H1 (cell line): ENCODE data around the gene ZNF333. TPM values are rescaled to one million over a fixed set of nuclear protein-coding genes. Genes with fewer than 3 reads are reported as not detected.

Source experiments
- CHD2 ChIP-seq: IDR thresholded peaks from 2 replicates; pipeline ENCODE4 v1.6.1; 2012; ENCODE audit warnings: low read length, improper control_type of control experiment
- EP300 ChIP-seq, 2 experiments: IDR thresholded peaks; 1 replicate in 1 of 2; 2 replicates in 1 of 2; pipeline ENCODE4 v1.6.1; 2011 to 2012; ENCODE audit warnings: low read depth in 2 of 2, low read length in 2 of 2, mild to moderate bottlenecking in 2 of 2, borderline replicate concordance in 1 of 2, inconsistent platforms in 1 of 2, moderate library complexity in 1 of 2
- SP4 ChIP-seq: IDR thresholded peaks from 2 replicates; pipeline ENCODE4 v1.6.1; 2012; ENCODE audit warnings: low read length, inconsistent platforms
- polyA plus RNA-seq, 7 experiments: library from polyadenylated mRNA; depleted of rRNA in 3 of 7; stranded (reverse) in 5 of 7; unstranded in 2 of 7; fragments of >200 nt in 5 of 7; fragments of 200-250 nt in 2 of 7; gene quantifications; 1 replicate in 5 of 7; 2 replicates in 1 of 7; 4 replicates in 1 of 7; pipeline versions ENCODE4 v1.2.1 to v1.2.3, GENCODE V29; 2011 to 2013; ENCODE audit warnings: missing spikeins in 2 of 7, mixed read lengths in 2 of 7
- total RNA-seq: library from RNA; stranded (reverse); fragmentation: NEBNext Ultra II Directional; extraction: Animal tissue kit (Norgen Biotek cat#: 25700); gene quantifications from 2 replicates; pipeline ENCODE4 v1.2.1, GENCODE V29; 2021
- TF ChIP-seq, protein P1 (sequence below): IDR thresholded peaks from 2 replicates; pipeline ENCODE4 v1.6.1; 2011; ENCODE audit warnings: low read length, improper control_type of control experiment

The ZNF333 gene
- total and polyA plus RNA-seq, 2 of the 8 experiments (the other 6 are each of a cell fraction or from before 2014, with no cell fraction given), result 7.3 to 8.4 TPM

DNA sequence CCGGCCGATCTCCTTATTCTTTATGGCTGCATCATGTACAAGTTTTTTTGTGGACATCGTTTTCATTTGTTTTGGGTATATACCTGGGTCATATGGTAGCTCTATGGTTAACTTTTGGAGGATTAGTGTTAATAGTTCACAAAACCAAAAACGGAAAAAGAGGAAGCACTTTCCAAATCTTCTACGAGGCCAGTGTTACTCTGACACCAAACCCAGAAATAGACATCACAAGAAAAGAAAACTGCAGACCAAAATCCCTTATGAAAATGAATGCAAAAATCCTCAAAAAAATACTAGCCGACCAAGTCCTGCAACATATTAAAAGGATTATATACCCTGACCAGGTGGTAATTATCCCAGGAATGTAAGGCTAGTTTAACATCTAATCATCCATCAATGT is 58.8 kb downstream of the ZNF333 start (continued):
- TF ChIP-seq CHD2, result no peak
- TF ChIP-seq, protein P1, sequence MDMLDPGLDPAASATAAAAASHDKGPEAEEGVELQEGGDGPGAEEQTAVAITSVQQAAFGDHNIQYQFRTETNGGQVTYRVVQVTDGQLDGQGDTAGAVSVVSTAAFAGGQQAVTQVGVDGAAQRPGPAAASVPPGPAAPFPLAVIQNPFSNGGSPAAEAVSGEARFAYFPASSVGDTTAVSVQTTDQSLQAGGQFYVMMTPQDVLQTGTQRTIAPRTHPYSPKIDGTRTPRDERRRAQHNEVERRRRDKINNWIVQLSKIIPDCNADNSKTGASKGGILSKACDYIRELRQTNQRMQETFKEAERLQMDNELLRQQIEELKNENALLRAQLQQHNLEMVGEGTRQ, result no peak
- no peak for TF ChIP-seq SP4
- TF ChIP-seq EP300 (IDR thresholded peaks at IDR 0.05; ENCODE audit: borderline replicate concordance in 1 of 2, low read depth in 2 of 2, low read length in 2 of 2), result no peak
- TF ChIP-seq, all 59 proteins: peak for 0
